PC-3 (cell line): ENCODE measurements around the gene GPR22.

Experiments
- EZH2phosphoT487 ChIP-seq: fragments of 300-600 bp; sonication (generic); IDR thresholded peaks from 2 replicates; pipeline ENCODE4 v1.6.1; 2018; ENCODE audit warnings: mild to moderate bottlenecking, antibody characterized with exemption, low read length, borderline replicate concordance
- TF ChIP-seq, protein P1 (sequence below): fragments of 300-600 bp; sonication (generic); conservative IDR thresholded peaks from 2 replicates; pipeline ENCODE4 v1.5.1; 2017; ENCODE audit warnings: antibody characterized with exemption, low read depth, mild to moderate bottlenecking, low read length

- TF ChIP-seq, protein P1, sequence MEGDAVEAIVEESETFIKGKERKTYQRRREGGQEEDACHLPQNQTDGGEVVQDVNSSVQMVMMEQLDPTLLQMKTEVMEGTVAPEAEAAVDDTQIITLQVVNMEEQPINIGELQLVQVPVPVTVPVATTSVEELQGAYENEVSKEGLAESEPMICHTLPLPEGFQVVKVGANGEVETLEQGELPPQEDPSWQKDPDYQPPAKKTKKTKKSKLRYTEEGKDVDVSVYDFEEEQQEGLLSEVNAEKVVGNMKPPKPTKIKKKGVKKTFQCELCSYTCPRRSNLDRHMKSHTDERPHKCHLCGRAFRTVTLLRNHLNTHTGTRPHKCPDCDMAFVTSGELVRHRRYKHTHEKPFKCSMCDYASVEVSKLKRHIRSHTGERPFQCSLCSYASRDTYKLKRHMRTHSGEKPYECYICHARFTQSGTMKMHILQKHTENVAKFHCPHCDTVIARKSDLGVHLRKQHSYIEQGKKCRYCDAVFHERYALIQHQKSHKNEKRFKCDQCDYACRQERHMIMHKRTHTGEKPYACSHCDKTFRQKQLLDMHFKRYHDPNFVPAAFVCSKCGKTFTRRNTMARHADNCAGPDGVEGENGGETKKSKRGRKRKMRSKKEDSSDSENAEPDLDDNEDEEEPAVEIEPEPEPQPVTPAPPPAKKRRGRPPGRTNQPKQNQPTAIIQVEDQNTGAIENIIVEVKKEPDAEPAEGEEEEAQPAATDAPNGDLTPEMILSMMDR, result no peak
- TF ChIP-seq EZH2phosphoT487, result no peak
Observed at GRCh38 chr7:107441581-107442422, 28.1 kb upstream of the GPR22 start.
